DOHH2 (cell line): ENCODE results near the gene NDUFS4.

Source experiments
- CTCF ChIP-seq: fragments of 200-600 bp; sonication (generic); IDR thresholded peaks from one replicate; pipeline ENCODE4 v1.5.1; 2014; ENCODE audit warnings: antibody characterized with exemption, mild to moderate bottlenecking, low read depth, low read length; ENCODE audit not compliant: poor library complexity, severe bottlenecking
- EZH2phosphoT487 ChIP-seq: fragments of 200-600 bp; sonication (generic); IDR thresholded peaks from 2 replicates; pipeline ENCODE4 v1.6.1; 2017; ENCODE audit warnings: borderline replicate concordance, mild to moderate bottlenecking, antibody characterized with exemption, low read length, moderate library complexity, mixed read lengths

DNA sequence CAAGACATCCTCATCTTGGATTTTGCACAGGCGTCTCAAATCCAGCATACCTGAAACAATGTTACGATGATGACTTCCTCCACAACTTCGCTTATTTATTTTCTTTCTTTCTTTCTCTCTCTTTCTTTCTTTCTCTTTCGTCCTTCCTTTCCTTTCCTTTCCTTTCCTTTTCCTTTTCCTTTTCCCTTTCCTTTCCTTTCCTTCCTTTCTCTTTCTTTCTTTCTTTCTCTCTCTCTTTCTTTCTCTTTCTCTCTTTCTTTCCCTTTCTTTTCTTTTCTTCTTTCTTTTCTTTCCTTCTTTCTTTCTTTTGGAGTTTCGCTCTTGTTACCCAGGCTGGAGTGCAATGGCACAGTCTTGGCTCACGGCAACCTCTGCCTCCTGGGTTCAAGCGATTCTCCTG is 20.1 kb downstream of the NDUFS4 start:
- TF ChIP-seq CTCF (no peak), EZH2phosphoT487 (no peak)
